Esophagus muscularis mucosa (tissue), 4 donors: Measurements from ENCODE around the gene FBXL19. TPM values are rescaled to one million over a fixed set of nuclear protein-coding genes. Genes with fewer than 3 reads are reported as not detected.
A peak's percentile ranks its signal among the peaks of the same experiment; 100 is the strongest.

Source experiments
- DNase-seq: peaks from one replicate; pipeline ENCODE4 v3.0.0-alpha.2; 2017; ENCODE audit errors: extremely low spot score
- H3K27ac ChIP-seq, 4 donors: fragments of 200-600 bp; sonication (generic); replicated peaks in 1 of 4; 1 replicate in 3 of 4; 2 replicates in 1 of 4; pipeline ENCODE4 v1.5.1; 2016 to 2019; ENCODE audit warnings: mild to moderate bottlenecking in 1 of 4
- H3K27me3 ChIP-seq, 4 donors: fragments of 200-600 bp; sonication (generic); one replicate each; pipeline versions ENCODE4 v1.5.1 to v1.6.0; 2016 to 2019
- H3K36me3 ChIP-seq, 4 donors: fragments of 200-600 bp; sonication (generic); one replicate each; pipeline ENCODE4 v1.5.1; 2016 to 2019
- H3K4me1 ChIP-seq, 4 donors: fragments of 200-600 bp; sonication (generic); one replicate each; pipeline ENCODE4 v1.5.1; 2016 to 2019
- H3K4me3 ChIP-seq, 4 donors: fragments of 200-600 bp; sonication (generic); 1 replicate in 2 of 4; 2 replicates in 2 of 4; pipeline ENCODE4 v1.5.1; 2016 to 2019; ENCODE audit warnings: mild to moderate bottlenecking in 4 of 4, moderate library complexity in 1 of 4
- H3K9me3 ChIP-seq, 4 donors: fragments of 200-600 bp; sonication (generic); 1 replicate in 3 of 4; 2 replicates in 1 of 4; pipeline ENCODE4 v1.5.1; 2016 to 2019
- EP300 ChIP-seq: sonication (generic); formaldehyde crosslinking; IDR thresholded peaks from one replicate; pipeline ENCODE4 v1.6.1; 2017; ENCODE audit warnings: antibody characterized with exemption
- POLR2A ChIP-seq: fragments of 450-650 bp; IDR thresholded peaks from one replicate; pipeline ENCODE4 v1.6.1; 2017; ENCODE audit warnings: antibody characterized with exemption, moderate library complexity, mild to moderate bottlenecking, low read depth
- POLR2AphosphoS5 ChIP-seq, 2 donors: sonication (generic); formaldehyde crosslinking; IDR thresholded peaks; one replicate each; pipeline ENCODE4 v1.6.1; 2017; ENCODE audit warnings: antibody characterized with exemption in 2 of 2
- WGBS: methylation state at CpG from one replicate; pipeline ENCODE4 v1.1.5; 2018; 5-methylcytosine and 5-hydroxymethylcytosine counted together
- intact Hi-C: fragments of 100-400 bp; cut with DNase I; formaldehyde crosslinking; loops from one replicate; pipeline ENCODE4 v1.15.1; 2023
- total RNA-seq, 4 donors: library from RNA; depleted of rRNA; stranded (reverse); fragments of >200 nt; gene quantifications; one replicate each; pipeline versions ENCODE4 v1.1.0 to v1.2.1, GENCODE V29; 2016
- TF ChIP-seq, protein P1 (sequence below), 3 experiments: fragments of 200-600 bp in 2 of 3; fragments of 450-650 bp in 1 of 3; sonication (generic) in 2 of 3; IDR thresholded peaks; one replicate each; pipeline ENCODE4 v1.5.1; 2017 to 2019; ENCODE audit warnings: antibody characterized with exemption in 3 of 3, mild to moderate bottlenecking in 2 of 3, moderate library complexity in 1 of 3

Gene FBXL19
- total RNA-seq, 4 donors from 2014 or later = 12.1 to 28.1 (median 17.7) TPM

DNA sequence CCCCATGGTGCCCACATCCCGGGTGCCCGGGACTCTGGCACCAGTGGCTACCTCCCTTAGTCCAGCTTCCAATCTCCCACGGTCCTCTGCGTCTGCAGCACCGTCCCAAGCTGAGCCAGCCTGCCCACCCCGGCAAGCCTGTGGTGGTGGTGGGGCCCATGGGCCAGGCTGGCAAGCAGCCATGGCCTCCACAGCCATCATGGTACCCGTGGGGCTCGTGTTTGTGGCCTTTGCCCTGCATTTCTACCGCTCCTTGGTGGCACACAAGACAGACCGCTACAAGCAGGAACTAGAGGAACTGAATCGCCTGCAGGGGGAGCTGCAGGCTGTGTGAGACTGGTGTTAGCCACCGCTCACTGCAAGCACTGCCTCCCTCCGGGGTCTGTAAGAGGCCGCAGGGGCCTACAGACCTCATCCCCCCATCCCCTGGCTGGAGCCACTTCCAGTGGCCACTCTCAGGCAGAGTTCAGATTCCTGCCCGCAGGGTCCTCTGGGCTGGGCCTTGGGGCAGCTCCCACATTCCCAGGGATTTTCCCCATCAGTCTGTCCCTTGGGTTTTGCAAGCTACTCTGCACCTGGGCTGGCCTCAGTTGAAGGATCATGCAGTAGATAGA, 30.2 kb downstream of the FBXL19 start:
- Histone ChIP-seq H3K27ac (peak overlapping the region; percentile 4 to 91 (median 62)), H3K9me3 (no peaks in the 10 kb centered on the region), H3K27me3 (no peaks in the 10 kb centered on the region), H3K4me1 (peaks cover 36 to 65% (median 60%) of the 10 kb centered on the region in 4 donors), H3K36me3 (peaks cover 0 to 8% (median 4%) of the 10 kb centered on the region in 4 donors), H3K4me3 (no peak overlapping the region)
- WGBS = 10% methylated on average over 2 of the region's 15 CpGs
- intact Hi-C loops = no loop called here
- no peak for DNase-seq
- TF ChIP-seq POLR2AphosphoS5 (IDR thresholded peaks at IDR 0.05) = no peak
- TF ChIP-seq, protein P1, sequence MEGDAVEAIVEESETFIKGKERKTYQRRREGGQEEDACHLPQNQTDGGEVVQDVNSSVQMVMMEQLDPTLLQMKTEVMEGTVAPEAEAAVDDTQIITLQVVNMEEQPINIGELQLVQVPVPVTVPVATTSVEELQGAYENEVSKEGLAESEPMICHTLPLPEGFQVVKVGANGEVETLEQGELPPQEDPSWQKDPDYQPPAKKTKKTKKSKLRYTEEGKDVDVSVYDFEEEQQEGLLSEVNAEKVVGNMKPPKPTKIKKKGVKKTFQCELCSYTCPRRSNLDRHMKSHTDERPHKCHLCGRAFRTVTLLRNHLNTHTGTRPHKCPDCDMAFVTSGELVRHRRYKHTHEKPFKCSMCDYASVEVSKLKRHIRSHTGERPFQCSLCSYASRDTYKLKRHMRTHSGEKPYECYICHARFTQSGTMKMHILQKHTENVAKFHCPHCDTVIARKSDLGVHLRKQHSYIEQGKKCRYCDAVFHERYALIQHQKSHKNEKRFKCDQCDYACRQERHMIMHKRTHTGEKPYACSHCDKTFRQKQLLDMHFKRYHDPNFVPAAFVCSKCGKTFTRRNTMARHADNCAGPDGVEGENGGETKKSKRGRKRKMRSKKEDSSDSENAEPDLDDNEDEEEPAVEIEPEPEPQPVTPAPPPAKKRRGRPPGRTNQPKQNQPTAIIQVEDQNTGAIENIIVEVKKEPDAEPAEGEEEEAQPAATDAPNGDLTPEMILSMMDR (IDR thresholded peaks at IDR 0.05) = peak; percentile 49 to 66 (median 57)
- no peak for TF ChIP-seq POLR2A
- TF ChIP-seq EP300 = no peak

DNA sequence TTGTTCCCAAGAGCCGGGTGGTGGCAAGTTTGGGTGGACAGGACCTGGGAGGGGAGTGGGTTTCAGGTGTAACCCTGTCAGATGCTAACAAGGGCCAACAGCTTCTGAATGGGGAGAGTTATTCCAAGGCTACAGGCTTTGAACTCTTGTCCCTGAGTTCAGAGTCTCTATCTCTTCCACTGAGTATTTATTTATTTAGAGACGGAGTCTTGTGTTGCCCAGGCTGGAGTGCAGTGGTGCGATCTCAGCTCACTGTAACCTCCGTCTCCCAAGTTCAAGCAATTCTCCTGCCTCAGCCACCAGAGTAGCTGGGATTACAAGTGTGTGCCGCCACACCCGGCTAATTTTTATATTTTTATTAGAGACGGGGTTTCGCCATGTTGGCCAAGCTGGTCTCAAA, 31.6 kb downstream of the FBXL19 start:
- no peak overlapping the region for H3K4me3 ChIP-seq
- intact Hi-C loops = no loop called here
- H3K4me1 ChIP-seq = peaks cover 43 to 70% (median 65%) of the 10 kb centered on the region in 4 donors
- no peak for DNase-seq
- TF ChIP-seq EP300 (no peak), POLR2A (no peak), POLR2AphosphoS5 (IDR thresholded peaks at IDR 0.05) (no peak)
- TF ChIP-seq, protein P1 (IDR thresholded peaks at IDR 0.05) = no peak
- peak overlapping the region in 1 of 4 donors; percentile 5 for H3K27ac ChIP-seq
- 84% methylated on average over 8 of the region's 8 CpGs for WGBS
- H3K9me3 ChIP-seq = no peaks in the 10 kb centered on the region
- H3K27me3 ChIP-seq = no peaks in the 10 kb centered on the region
- peaks cover 3 to 21% (median 16%) of the 10 kb centered on the region in 4 donors for H3K36me3 ChIP-seq

DNA sequence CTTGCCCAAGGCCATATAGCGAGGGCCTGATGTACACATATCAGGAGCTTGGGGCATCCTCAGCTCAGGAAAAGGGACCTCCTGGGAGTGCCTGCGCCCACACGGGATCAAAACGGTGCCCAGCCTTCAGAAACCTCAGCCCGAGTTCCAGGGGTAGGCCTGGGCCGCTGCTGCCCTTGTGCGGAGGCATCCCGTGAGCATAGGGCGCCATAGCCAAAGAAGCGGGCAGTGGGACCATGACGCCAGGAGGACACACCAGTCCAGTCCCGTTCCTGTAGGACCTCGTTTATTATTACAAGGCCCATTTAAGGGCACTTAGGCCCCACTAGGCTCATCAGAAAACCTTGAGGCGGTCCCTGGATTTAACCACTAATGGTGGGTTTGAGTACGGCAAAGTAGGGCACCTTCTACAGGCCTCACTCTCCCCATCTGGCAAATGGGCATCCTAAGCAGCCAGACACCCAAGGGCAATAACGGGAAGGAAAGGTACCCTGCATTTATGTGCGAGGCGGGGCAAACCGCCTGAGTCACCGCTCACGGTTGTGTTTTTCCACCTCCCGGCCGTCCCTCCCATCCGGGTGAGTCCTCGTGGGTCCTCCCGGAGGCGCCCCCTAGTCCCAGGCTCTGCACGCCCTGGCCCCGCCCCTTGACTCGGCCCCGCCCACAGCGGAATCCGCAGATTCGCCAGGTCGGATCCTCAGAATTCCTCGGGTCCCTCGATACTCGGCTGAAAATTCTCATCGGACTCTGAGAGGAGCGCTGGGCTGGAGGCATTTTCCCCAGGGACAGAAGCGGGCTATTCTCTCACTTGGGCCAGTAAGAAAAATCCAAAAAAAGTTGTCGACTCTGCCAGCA, 33.5 kb downstream of the FBXL19 start:
- Histone ChIP-seq H3K9me3 (no peaks in the 10 kb centered on the region), H3K36me3 (peaks cover 20 to 38% (median 34%) of the 10 kb centered on the region in 4 donors), H3K4me3 (peak overlapping the region; percentile 74 to 97 (median 89)), H3K27me3 (no peaks in the 10 kb centered on the region), H3K4me1 (peaks cover 25 to 55% (median 47%) of the 10 kb centered on the region in 4 donors), H3K27ac (peak overlapping the region; percentile 96 to 98 (median 97))
- TF ChIP-seq POLR2A (no peak), POLR2AphosphoS5 (IDR thresholded peaks at IDR 0.05) (no peak), EP300 (no peak)
- TF ChIP-seq, protein P1 (IDR thresholded peaks at IDR 0.05) = no peak
- DNase-seq = no peak
- intact Hi-C loops = no loop called here
- 12% methylated on average over 31 of the region's 42 CpGs for WGBS

DNA sequence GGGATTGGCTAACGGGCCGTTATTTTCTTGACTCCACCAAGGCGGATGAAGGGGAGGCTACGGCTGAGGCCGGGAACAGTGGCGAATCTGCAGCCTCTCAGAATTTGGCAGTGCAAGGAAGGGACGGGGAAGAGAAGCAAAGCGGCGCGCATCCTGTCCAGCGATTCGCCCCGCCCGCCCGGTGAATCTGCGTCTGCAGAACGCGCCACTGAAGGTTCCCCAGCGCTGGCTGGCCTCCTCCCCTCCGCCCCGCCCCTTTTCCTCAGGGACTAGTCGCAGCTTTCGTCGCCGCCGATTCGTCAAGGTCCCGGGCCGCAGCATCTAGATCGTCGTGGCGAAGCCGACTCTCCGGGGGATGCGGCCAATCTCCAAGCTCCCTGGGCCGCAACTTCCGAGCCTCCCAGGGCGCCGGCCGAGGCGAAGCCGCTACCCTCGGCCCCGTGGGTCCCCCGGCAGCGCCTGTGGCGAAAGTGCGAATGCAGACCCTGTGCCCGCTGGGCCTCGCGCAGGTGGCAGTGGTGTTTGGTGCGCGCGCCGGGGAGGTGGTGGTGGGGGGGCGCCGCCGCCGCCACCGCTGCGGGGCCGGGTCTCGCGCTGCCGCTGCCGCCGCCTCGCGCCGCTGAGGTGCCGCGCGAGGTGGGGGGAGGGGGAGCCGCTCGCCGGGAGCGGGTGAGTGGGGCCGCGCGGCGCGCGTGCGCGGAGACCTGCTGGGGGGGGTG, 34.2 kb downstream of the FBXL19 start, which contains the start of gene SETD1A:
Gene SETD1A, plus strand, starts transcription at position 299 of the 719 bp plus-strand sequence. CDS start 978 bp downstream, outside the sequence.
- H3K9me3 ChIP-seq = no peaks in the 10 kb centered on the region
- peak within 1 kb of the TSS; percentile 96 to 98 (median 97) for H3K27ac ChIP-seq
- no peaks in the 10 kb centered on the region for H3K27me3 ChIP-seq
- peaks cover 24 to 47% (median 39%) of the 10 kb centered on the region in 4 donors for H3K4me1 ChIP-seq
- under 1% methylated on average over 36 of the region's 85 CpGs for WGBS
- intact Hi-C loops = no loop called here
- DNase-seq = peak; percentile 99
- peak; percentile 78 to 80 for TF ChIP-seq POLR2AphosphoS5 (IDR thresholded peaks at IDR 0.05)
- TF ChIP-seq, protein P1 (IDR thresholded peaks at IDR 0.05) = peak in 1 of 3 experiments; percentile 1
- TF ChIP-seq POLR2A = no peak
- no peak for TF ChIP-seq EP300
- H3K4me3 ChIP-seq = peak within 1 kb of the TSS; percentile 74 to 97 (median 89)
- H3K36me3 ChIP-seq = peaks cover 27 to 46% (median 42%) of the 10 kb centered on the region in 4 donors
